NCI-H2171 treated with DMSO at 0.1 percent for 48 hours (cell line): Measurements from ENCODE around the gene RRP15.
A peak's percentile ranks its signal among the peaks of the same experiment; 100 is the strongest.

ENCODE experiments used
- DNase-seq: peaks from one replicate; lab custom pipeline; 2025; lab: John Stamatoyannopoulos, UW

RRP15 gene

DNA sequence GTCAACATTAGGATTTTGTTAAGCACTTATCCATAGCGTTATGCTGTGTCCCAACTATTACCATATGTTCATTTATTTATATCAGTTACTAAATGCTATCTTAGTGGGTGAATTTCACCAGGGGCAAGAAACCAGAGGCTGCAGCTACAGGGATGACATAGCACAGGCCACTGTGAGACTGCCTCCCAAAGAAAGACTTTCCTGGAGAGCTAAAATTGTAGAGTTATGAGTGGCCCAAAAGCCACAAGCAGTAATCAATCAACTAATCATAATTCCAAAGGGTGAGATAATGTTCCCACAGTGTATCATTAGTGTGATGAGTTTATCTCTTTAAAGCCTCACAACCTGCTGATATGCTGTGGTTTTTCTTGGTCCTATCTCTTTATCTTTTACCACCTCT is 56.2 kb downstream of the RRP15 start:
- DNase-seq, result no peak

DNA sequence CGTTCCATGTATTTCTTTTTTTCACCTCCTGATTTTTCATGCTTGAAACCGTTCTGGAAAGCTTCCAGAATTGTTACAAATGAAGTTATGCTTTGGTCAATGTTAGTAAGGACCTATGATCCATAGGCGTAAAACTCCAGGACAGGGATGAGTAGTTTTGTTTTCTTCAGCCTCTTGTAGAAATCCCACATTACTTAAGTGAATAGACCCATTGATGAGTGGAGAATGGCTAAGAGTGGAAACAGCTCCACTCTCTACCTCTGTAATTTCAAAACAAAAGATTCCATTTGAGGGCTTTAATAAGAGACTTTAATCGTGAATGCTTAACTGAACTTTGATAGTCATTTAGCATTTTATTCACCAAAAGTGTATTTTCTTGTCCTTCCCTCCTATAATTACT is 57.0 kb downstream of the RRP15 start:
- DNase-seq, result no peak

DNA sequence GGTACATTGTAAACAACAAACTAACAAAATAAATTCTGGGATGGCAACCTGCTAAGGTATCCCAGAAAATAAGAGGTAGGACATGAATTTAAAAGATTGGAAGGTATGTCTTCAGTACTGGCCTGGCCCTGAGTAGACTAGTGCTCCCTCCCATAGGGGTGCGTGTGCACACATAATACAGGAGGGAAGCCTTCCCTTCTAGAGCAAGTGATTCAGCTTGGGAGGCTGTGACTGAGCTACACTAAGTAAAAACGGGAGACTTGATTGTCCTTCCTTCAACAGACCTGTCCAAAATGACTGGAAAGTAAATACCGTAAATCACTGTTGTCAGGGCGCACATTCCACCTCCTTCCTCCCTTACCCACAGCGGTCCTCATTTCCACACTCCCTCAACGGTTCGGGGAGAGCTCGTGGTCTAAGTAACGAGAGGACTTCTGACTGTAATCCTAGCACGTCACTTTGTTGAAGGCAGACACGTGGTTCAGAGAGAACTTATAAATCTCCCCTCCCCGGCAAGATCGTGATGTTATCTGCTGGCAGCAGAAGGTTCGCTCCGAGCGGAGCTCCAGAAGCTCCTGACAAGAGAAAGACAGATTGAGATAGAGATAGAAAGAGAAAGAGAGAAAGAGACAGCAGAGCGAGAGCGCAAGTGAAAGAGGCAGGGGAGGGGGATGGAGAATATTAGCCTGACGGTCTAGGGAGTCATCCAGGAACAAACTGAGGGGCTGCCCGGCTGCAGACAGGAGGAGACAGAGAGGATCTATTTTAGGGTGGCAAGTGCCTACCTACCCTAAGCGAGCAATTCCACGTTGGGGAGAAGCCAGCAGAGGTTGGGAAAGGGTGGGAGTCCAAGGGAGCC is 60.0 kb downstream of the RRP15 start, which contains the start of gene TGFB2:
Gene TGFB2 (plus strand): TSS at position 523 of the 859 bp plus-strand sequence. CDS start 1,366 bp downstream, outside the sequence.
- DNase-seq, result peak; percentile 59

GRCh38 chr1:218345673-218346390 is 60.7 kb downstream of the RRP15 start:
- DNase-seq, result peak; percentile 62

- peak; percentile 20 for DNase-seq
These were observed 61.5 kb downstream of the RRP15 start for GRCh38 chr1:218346391-218347204.

DNA sequence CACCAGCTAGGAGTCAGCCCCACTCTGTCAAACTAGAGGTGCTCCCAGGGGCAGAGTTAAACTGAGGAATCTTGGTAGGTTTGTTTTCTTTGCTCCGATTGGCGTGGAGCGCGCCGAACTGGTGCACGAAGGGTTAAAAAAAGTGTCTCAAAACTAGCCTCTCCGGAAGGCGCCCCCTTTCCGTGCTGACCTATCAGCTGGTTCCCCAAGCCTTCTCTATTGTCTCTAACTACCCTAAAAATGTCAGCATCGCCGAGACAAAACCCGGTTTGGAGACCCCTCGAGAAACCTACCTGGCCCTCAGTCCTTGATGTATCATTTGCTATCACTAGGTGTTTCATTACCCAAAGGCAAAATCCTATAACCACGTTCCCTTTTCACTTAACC is 62.2 kb downstream of the RRP15 start:
- DNase-seq, result no peak

DNA sequence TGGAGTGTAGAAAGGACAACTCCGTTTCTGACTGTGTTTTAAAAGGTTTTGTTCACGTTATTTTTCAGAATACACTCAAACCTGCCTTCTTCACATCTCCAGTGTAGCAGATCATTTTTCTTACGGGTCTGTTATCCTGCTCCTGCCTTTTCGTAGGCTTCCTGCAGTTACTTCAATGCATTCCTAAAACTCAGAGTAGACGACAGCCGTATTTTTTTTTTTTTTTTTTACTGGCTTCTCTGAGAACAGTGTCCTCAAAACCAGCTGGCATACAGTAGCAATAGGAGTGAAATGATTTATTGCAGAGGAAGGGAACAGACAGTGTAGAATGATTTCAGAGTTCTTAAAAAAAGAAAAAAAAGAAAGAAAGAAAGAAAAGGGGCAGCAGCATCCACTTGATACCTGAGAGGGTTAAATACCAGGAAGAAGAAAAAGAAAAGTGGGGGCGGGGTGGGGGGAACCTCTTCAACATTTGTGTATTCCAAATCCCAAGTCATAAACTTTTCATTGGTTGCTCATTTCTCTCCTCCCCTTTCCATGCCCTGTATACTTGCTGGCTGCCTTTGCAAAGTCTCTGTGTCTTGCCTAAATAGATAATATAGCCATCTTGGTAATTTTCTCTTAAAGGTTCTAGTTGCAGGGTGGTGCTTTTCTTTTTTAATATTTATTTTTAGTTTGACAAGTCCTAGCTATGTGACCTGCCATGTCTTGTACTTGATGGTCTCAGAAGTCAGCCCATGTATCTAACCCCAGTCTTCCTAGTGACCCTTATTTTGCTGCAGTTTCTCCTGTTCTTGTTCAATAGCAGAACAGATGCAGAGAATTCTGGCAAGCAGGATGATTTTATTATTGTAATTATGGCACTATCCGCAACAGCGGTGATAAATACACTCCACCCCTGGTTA is 62.9 kb downstream of the RRP15 start:
- DNase-seq, result peak; percentile 54

DNA sequence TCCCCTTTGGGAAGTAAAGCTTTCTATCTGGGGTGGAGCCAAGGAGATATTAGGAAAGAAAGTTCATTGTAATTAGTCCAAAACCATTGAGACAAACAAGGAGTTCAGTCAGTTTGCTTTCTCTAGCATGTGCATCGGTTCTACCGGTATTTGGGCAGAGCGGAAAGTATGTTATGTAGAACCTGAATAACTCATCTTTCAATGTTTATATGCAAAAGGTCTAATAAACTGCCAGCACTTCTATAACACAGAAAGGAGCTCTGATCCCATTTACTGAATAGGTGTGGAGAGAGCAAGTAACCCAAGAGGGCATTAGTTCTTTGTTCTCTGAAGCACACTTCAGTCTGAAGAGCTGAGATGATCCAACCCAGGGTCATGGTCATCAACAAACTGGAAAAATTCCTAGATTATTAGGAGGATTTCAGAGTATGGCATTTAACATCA is 63.6 kb downstream of the RRP15 start:
- DNase-seq, result no peak

GRCh38 chr1:218349348-218350034 is 64.4 kb downstream of the RRP15 start:
- no peak for DNase-seq

DNA sequence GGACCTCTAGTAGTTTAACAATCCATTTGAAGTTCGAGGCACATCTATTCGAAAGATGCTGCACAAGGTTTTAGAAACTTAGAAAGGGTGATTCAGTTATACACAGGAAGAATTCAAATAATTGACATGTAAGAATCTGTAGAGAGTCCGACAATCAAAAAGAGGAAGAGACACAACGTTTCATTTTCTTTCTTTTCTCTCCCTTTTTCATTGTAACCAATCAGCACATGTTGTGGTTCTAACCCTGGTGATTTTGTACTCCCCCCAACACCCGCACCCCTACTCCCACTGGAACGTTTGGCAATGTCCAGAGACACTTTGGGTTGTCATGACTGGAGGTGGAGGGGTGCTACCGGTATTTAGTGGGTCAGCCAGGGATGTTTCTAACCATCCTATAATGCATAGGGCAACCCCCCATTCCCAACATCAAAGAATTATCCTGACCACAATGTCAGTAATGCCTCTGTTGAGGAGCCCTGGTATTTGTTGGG is 65.0 kb downstream of the RRP15 start:
- no peak for DNase-seq

GRCh38 chr1:218350801-218351266 is 65.7 kb downstream of the RRP15 start:
- DNase-seq, result no peak

- DNase-seq, result no peak
These were observed 66.4 kb downstream of the RRP15 start for GRCh38 chr1:218351391-218352074.

DNA sequence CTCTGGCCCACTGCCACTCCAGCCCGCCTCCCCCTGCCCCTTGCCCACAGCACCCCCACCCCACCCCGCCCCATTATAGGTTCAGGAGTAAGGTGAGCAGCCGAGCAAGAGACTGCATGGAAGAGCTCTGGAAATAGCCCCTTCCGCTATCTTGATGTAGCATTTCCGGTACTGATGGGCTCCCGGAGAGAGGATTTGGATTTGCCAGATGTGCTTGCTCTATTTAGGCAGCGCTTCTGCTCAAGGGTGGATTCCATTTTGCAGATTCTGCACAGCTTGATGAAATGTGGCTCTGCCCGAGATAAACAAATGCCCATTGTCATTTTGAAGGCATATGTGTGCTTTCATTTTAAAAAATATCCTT is 67.0 kb downstream of the RRP15 start:
- DNase-seq, result no peak

DNA sequence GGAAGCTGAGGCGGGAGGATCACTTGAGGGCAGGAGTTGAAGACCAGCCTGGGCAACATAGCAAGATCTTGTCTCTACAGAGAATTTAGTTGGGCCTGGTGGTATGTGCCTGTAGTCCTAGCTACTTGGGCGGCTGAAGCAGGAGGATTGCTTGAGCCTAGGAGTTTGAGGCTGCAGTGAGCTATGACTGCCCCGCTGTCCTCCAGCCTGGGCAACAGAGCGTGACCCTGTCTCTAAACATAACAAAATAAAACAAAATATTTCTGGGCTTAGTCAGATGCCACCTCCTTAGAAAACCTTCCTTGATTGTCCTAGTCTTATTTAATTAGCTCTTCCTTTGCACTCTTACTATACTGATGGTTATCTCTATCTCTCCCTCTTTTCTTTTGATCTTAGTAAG is 68.6 kb downstream of the RRP15 start:
- no peak for DNase-seq

DNA sequence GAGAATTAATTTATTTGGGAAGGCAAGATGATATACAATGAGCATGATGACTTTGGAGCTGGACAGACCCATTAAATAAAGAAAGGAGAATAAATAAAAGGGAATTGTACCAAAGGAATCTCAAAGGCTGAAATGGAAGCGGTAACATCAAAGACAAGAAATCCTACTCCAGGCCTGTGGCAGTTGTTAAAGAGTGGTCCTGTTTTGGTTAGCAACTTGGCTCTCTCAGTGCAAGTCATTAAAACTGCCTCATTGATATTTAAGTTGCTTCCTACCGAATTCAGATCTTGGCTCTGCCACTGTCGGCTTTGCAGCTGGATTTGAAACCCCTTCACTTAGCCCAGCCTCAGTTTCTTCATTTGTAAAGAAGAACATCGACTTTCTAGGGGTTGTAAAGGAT is 70.2 kb downstream of the RRP15 start:
- no peak for DNase-seq

GRCh38 chr1:218357211-218357892 is 72.3 kb downstream of the RRP15 start:
- DNase-seq, result no peak

- no peak for DNase-seq
These were observed 72.8 kb downstream of the RRP15 start for GRCh38 chr1:218357893-218358232.

GRCh38 chr1:218361298-218362065 is 76.4 kb downstream of the RRP15 start:
- peak; percentile 92 for DNase-seq
